Measurements from ENCODE around the gene PPP1R13B. TPM values are rescaled to one million over a fixed set of nuclear protein-coding genes. Genes with fewer than 3 reads are reported as not detected.

The PPP1R13B gene
- total RNA-seq, 1 donor from 2014 or later = 7.3 TPM

GRCh38 chr14:103742499-103743255 is 104.7 kb downstream of the PPP1R13B start:
- TF ChIP-seq CTCF (IDR thresholded peaks at IDR 0.05; ENCODE audit: insufficient read depth, low read length, poor library complexity, severe bottlenecking) = no peak
- Histone ChIP-seq H3K27me3 (ENCODE audit: control insufficient read depth, insufficient read depth, low read length) (no peaks in the 10 kb centered on the region), H3K4me3 (ENCODE audit: low read depth, low read length) (no peak overlapping the region), H3K36me3 (ENCODE audit: control insufficient read depth, insufficient read depth, low read length) (no peaks in the 10 kb centered on the region)
- DNase-seq (ENCODE audit: low read depth) = no peak

DNA sequence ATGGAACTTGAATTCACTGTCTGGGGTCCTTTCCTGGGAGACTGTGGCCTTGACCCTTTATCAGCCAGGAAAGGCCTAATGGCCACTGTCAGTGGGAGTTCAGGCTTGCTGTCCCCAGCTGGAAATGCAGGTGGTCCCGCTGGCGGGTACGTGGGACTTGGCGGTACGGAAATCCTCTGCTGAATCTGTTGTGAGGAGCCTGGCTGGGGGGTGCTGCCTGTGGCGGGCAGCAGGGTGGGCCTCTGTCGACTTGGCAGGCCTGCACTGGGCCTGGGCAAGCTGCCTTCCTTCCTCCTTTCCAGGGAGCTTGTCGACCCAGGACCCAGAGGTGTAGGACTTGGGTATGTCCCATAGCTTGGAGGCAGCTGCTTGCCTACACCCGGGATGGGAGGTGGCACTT is 105.5 kb downstream of the PPP1R13B start:
- Histone ChIP-seq H3K36me3 (ENCODE audit: control insufficient read depth, insufficient read depth, low read length) (peaks cover 2% of the 10 kb centered on the region), H3K27me3 (ENCODE audit: control insufficient read depth, insufficient read depth, low read length) (no peaks in the 10 kb centered on the region), H3K4me3 (ENCODE audit: low read depth, low read length) (no peak overlapping the region)
- DNase-seq (ENCODE audit: low read depth) = no peak
- no peak for TF ChIP-seq CTCF (IDR thresholded peaks at IDR 0.05; ENCODE audit: insufficient read depth, low read length, poor library complexity, severe bottlenecking)

DNA sequence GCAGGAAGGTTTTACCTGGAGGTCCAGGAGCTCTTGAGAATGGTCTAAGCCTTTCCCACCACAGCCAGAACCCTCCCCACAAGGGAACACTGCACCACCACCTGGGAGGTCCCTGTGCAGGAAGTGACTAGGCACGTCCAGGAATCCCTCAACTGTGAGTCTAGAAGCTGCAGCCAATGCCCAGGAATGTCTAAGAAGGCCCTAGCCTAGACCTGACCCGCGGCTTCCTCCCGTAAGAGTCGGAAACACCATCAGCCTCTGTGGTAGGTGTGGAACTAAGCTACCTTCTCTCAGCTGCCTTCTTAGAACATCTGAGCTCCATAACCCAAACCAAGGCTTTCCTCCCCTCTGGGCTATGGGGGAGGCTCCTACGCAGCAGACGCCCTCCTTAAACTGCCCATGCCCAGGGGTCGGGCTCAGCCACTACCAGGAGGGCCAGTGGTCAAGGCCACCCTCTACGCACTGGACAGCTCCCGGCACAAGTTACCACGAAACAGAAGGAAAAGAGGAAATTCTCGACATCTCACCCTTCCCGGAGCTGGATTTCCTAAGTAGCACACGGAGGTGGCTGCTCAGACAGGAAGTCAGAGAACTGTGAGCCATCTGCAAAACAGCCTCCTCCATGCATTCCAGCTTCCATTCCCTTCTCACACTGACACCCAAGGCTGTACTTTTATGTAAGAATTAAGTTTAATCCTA is 106.2 kb downstream of the PPP1R13B start:
- DNase-seq (ENCODE audit: low read depth) = no peak
- H3K27me3 ChIP-seq (ENCODE audit: control insufficient read depth, insufficient read depth, low read length) = no peaks in the 10 kb centered on the region

GRCh38 chr14:103739793-103740501 is 107.4 kb downstream of the PPP1R13B start:
- no peak for DNase-seq (ENCODE audit: low read depth)
- TF ChIP-seq CTCF (IDR thresholded peaks at IDR 0.05; ENCODE audit: insufficient read depth, low read length, poor library complexity, severe bottlenecking) = no peak
- H3K27me3 ChIP-seq (ENCODE audit: control insufficient read depth, insufficient read depth, low read length) = no peaks in the 10 kb centered on the region
- peaks cover 2% of the 10 kb centered on the region for H3K36me3 ChIP-seq (ENCODE audit: control insufficient read depth, insufficient read depth, low read length)
- no peak overlapping the region for H3K4me3 ChIP-seq (ENCODE audit: low read depth, low read length)

More for the DNA sequence above, 106.2 kb downstream of the PPP1R13B start:
- Histone ChIP-seq H3K36me3 (ENCODE audit: control insufficient read depth, insufficient read depth, low read length) (peaks cover 2% of the 10 kb centered on the region), H3K4me3 (ENCODE audit: low read depth, low read length) (no peak overlapping the region)
- TF ChIP-seq CTCF (IDR thresholded peaks at IDR 0.05; ENCODE audit: insufficient read depth, low read length, poor library complexity, severe bottlenecking) = no peak

DNA sequence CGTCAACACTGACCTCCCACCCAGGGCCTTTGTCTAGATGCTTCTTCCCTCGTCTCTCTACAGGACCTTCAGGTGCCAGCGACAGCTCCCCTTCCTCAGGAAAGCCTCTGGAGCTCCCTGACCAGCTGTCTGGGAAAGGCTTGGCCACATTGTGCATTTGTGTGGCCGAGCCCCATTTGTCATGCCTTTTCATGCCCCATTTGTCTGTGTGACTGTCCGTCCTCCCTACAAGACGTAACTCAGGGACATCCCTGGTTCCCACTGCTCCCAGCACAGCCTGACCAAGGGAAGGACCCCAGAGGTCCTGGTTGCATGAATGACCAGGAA is 107.9 kb downstream of the PPP1R13B start:
- H3K27me3 ChIP-seq (ENCODE audit: control insufficient read depth, insufficient read depth, low read length) = no peaks in the 10 kb centered on the region
- DNase-seq (ENCODE audit: low read depth) = no peak
- H3K36me3 ChIP-seq (ENCODE audit: control insufficient read depth, insufficient read depth, low read length) = peaks cover 2% of the 10 kb centered on the region

More for the DNA sequence above, 107.9 kb downstream of the PPP1R13B start:
- no peak overlapping the region for H3K4me3 ChIP-seq (ENCODE audit: low read depth, low read length)
- TF ChIP-seq CTCF (IDR thresholded peaks at IDR 0.05; ENCODE audit: insufficient read depth, low read length, poor library complexity, severe bottlenecking) = no peak

Measured in kidney epithelial cell (primary cell).